Measurements from ENCODE around the gene NLRP1. TPM values are rescaled to one million over a fixed set of nuclear protein-coding genes. Genes with fewer than 3 reads are reported as not detected.

The NLRP1 gene
- total and polyA plus RNA-seq, 4 donors: 1.8 to 5.4 (median 3.0) TPM

GRCh38 chr17:5621026-5621425, 36.7 kb upstream of the NLRP1 start:
- DNase-seq (ENCODE audit: low spot score): no peak
- no peak overlapping the region for H3K9ac ChIP-seq (ENCODE audit: low read depth in 1 of 2, low read length in 2 of 2)
- no peaks in the 10 kb centered on the region for H3K9me3 ChIP-seq (ENCODE audit: control insufficient read depth in 4 of 4, low read length in 3 of 4)
- no peak overlapping the region for H3K27ac ChIP-seq (ENCODE audit: low read depth in 1 of 2, low read length in 2 of 2)
- H3K4me3 ChIP-seq (ENCODE audit: low read depth in 1 of 3, low read length in 3 of 3): no peak overlapping the region
- H3K4me1 ChIP-seq (ENCODE audit: control insufficient read depth in 4 of 4, insufficient read depth in 4 of 4, low read length in 3 of 4): no peaks in the 10 kb centered on the region
- H3K36me3 ChIP-seq (ENCODE audit: control insufficient read depth in 4 of 4, insufficient read depth in 3 of 4, low read depth in 1 of 4, low read length in 3 of 4): no peaks in the 10 kb centered on the region
- peaks cover 0 to 18% (median 1%) of the 10 kb centered on the region in 4 donors for H3K27me3 ChIP-seq (ENCODE audit: control insufficient read depth in 4 of 4, insufficient read depth in 4 of 4, low read length in 3 of 4)
- TF ChIP-seq YY1 (IDR thresholded peaks at IDR 0.05): no peak
- TF ChIP-seq NR2F2 (IDR thresholded peaks at IDR 0.05): no peak
- TF ChIP-seq JUND (IDR thresholded peaks at IDR 0.05): no peak
- no peak for TF ChIP-seq RXRA (IDR thresholded peaks at IDR 0.05)
- TF ChIP-seq TAF1 (conservative IDR thresholded peaks at IDR 0.05): no peak
- no peak for TF ChIP-seq HNF4G (IDR thresholded peaks at IDR 0.05)
- no peak for TF ChIP-seq REST (IDR thresholded peaks at IDR 0.05)
- no peak for TF ChIP-seq ZBTB33 (IDR thresholded peaks at IDR 0.05)
- TF ChIP-seq GABPA (IDR thresholded peaks at IDR 0.05 in 1 of 2, conservative IDR thresholded peaks at IDR 0.05 in 1 of 2): no peak
- 63% methylated on average over 4 of the region's 4 CpGs for WGBS

- Histone ChIP-seq H3K36me3 (ENCODE audit: control insufficient read depth in 4 of 4, insufficient read depth in 3 of 4, low read depth in 1 of 4, low read length in 3 of 4) (no peaks in the 10 kb centered on the region), H3K27me3 (ENCODE audit: control insufficient read depth in 4 of 4, insufficient read depth in 4 of 4, low read length in 3 of 4) (peaks cover 0 to 18% (median 1%) of the 10 kb centered on the region in 4 donors), H3K4me1 (ENCODE audit: control insufficient read depth in 4 of 4, insufficient read depth in 4 of 4, low read length in 3 of 4) (no peaks in the 10 kb centered on the region), H3K9me3 (ENCODE audit: control insufficient read depth in 4 of 4, low read length in 3 of 4) (no peaks in the 10 kb centered on the region), H3K9ac (ENCODE audit: low read depth in 1 of 2, low read length in 2 of 2) (no peak overlapping the region), H3K4me3 (ENCODE audit: low read depth in 1 of 3, low read length in 3 of 3) (no peak overlapping the region), H3K27ac (ENCODE audit: low read depth in 1 of 2, low read length in 2 of 2) (no peak overlapping the region)
- WGBS: 77% methylated on average over 20 of the region's 20 CpGs
- no peak for DNase-seq (ENCODE audit: low spot score)
- TF ChIP-seq RAD21 (IDR thresholded peaks at IDR 0.05): no peak
- TF ChIP-seq NR2F2 (IDR thresholded peaks at IDR 0.05): no peak
- no peak for TF ChIP-seq RXRA (IDR thresholded peaks at IDR 0.05)
- TF ChIP-seq JUND (IDR thresholded peaks at IDR 0.05): no peak
- TF ChIP-seq SP1 (IDR thresholded peaks at IDR 0.05): no peak
- TF ChIP-seq HNF4G (IDR thresholded peaks at IDR 0.05): no peak
- TF ChIP-seq ATF3 (IDR thresholded peaks at IDR 0.05): no peak
- TF ChIP-seq HNF4A (conservative IDR thresholded peaks at IDR 0.05): no peak
- TF ChIP-seq REST (IDR thresholded peaks at IDR 0.05): no peak
- no peak for TF ChIP-seq FOXA2 (IDR thresholded peaks at IDR 0.05)
- no peak for TF ChIP-seq YY1 (IDR thresholded peaks at IDR 0.05)
- TF ChIP-seq GABPA (IDR thresholded peaks at IDR 0.05 in 1 of 2, conservative IDR thresholded peaks at IDR 0.05 in 1 of 2): no peak
- TF ChIP-seq FOXA1 (IDR thresholded peaks at IDR 0.05): no peak
- no peak for TF ChIP-seq CTCF (IDR thresholded peaks at IDR 0.05; ENCODE audit: low read depth, low read length, missing input control)
- TF ChIP-seq ZBTB33 (IDR thresholded peaks at IDR 0.05): no peak
Observed at GRCh38 chr17:5619088-5619740, 34.9 kb upstream of the NLRP1 start.

Data from liver (tissue), 9 donors.